22Rv1 (cell line): Measurements from ENCODE around the gene METTL16.

Source experiments
- ZFX ChIP-seq: fragments of 450-650 bp; IDR thresholded peaks from 2 replicates; pipeline ENCODE4 v1.6.1; 2017; ENCODE audit warnings: antibody characterized with exemption, borderline replicate concordance
- TF ChIP-seq, protein P1 (sequence below): fragments of 450-650 bp; IDR thresholded peaks from 2 replicates; pipeline ENCODE4 v1.5.1; 2017; ENCODE audit warnings: mild to moderate bottlenecking

DNA sequence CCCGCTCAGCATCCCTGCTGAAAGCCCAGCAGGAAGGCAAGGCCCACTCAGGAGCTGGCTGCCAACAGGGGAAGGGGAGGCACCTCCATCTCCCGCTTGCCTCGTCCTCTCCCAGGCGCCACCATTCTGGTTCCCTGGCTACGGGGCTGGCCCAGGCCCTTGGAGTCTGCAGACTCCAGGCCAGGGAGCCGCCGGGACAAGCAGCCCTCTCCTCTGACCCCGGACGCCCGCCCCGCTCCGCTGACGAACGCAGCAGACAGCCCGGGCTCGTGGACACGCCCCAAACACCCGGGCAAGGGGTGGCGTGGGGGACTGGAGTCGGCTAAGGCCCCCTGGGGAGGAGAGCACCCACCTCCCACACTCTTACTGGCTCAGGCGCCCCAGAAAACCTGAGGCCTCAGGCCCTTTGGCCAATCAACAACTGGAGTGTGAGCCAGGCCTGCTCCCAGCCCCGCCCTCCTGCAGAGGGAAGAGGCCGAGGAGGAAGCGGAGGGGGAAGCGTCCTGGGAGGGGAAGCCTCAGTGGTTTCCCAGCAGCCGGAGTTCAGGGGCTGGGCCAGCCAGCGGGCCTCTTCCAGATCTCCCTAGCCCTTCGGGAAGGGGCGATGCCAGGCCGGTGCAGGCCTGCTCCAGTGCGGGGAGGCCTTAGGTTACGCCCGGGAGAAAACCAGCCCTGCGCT lies 115.0 kb downstream of the METTL16 start:
- TF ChIP-seq, protein P1, sequence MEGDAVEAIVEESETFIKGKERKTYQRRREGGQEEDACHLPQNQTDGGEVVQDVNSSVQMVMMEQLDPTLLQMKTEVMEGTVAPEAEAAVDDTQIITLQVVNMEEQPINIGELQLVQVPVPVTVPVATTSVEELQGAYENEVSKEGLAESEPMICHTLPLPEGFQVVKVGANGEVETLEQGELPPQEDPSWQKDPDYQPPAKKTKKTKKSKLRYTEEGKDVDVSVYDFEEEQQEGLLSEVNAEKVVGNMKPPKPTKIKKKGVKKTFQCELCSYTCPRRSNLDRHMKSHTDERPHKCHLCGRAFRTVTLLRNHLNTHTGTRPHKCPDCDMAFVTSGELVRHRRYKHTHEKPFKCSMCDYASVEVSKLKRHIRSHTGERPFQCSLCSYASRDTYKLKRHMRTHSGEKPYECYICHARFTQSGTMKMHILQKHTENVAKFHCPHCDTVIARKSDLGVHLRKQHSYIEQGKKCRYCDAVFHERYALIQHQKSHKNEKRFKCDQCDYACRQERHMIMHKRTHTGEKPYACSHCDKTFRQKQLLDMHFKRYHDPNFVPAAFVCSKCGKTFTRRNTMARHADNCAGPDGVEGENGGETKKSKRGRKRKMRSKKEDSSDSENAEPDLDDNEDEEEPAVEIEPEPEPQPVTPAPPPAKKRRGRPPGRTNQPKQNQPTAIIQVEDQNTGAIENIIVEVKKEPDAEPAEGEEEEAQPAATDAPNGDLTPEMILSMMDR = no peak
- TF ChIP-seq ZFX = no peak
